Measurements from ENCODE around the gene VMAC. TPM values are rescaled to one million over a fixed set of nuclear protein-coding genes. Genes with fewer than 3 reads are reported as not detected.

Gene VMAC
- total and polyA plus RNA-seq, 2 donors: 5.9 to 10.8 TPM

DNA sequence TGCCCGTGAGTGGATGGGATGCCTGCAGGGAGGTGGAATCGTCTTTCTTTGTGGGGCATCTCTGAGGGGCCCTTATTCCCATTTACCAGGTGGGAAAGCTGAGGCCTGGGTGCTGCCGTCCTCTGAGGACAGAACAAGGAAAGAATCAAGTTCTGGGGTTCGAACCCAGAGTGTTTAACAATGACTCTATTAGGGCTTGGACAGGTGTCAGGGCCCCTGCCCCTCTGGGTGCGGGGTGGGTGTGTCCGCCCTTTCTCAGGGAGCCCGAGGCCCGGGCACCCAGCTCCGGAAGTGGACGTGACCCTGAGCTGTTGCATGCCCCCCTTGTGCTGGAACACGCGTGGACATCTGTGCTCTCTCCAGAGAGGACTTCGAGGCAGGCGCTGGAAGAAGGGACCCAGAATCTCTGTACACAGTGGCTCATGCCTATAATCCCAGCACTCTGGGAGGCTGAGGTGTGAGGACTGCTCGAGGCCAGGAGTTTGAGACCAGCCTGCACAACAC lies 11.8 kb upstream of the VMAC start:
- H3K4me1 ChIP-seq (ENCODE audit: control insufficient read depth in 2 of 2, insufficient read depth in 2 of 2, low read length in 2 of 2): peaks cover 0 to 9% of the 10 kb centered on the region in 2 donors
- peaks cover 0 to 30% of the 10 kb centered on the region in 2 donors for H3K27me3 ChIP-seq (ENCODE audit: control insufficient read depth in 2 of 2, insufficient read depth in 1 of 2, low read length in 1 of 2)
- H3K27ac ChIP-seq (ENCODE audit: low read depth in 1 of 2, low read length in 1 of 2): peak overlapping the region in 1 of 2 donors; percentile 3
- no peak for DNase-seq (ENCODE audit: low read depth in 6 of 9, low spot score in 9 of 9)
- peaks cover 21 to 33% of the 10 kb centered on the region in 2 donors for H3K36me3 ChIP-seq (ENCODE audit: control insufficient read depth in 2 of 2, insufficient read depth in 2 of 2, low read length in 1 of 2)
- H3K4me3 ChIP-seq (ENCODE audit: low read length in 2 of 2): no peak overlapping the region
- 81% methylated on average over 15 of the region's 15 CpGs for WGBS
- peaks cover 0 to 4% of the 10 kb centered on the region in 2 donors for H3K9me3 ChIP-seq (ENCODE audit: control insufficient read depth in 2 of 2, insufficient read depth in 1 of 2, low read length in 1 of 2)

DNA sequence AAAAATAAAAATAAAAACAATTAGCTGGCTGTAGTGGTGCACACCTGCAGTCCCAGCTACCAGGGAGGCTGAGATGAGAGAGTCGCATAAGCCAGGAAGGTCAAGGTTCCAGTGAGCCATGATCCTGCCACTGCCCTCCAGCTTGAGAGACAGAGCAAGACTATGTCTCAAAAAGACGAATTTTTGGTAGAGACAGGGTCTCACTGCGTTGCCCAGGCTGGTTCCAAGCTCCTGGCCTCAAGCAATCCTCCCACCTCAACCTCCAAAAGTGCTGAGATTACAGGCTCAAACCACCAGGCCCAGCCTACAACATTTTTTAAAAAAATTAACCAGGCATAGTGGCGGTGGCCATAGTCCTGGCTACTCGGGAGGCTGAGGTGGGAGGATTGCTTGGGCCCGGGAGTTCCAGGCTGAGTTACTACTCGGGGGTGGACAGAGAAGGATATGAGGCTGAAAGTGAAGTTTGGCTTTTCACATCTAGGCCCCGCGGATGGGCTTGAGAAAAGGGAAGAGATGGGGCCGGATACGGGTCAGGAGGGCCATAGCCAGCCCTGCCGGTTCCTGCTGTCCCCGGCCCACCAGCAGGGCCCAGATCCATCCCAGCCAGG lies 11.3 kb upstream of the VMAC start:
- Histone ChIP-seq H3K9me3 (ENCODE audit: control insufficient read depth in 2 of 2, insufficient read depth in 1 of 2, low read length in 1 of 2) (peaks cover 0 to 4% of the 10 kb centered on the region in 2 donors), H3K27ac (ENCODE audit: low read depth in 1 of 2, low read length in 1 of 2) (no peak overlapping the region), H3K4me1 (ENCODE audit: control insufficient read depth in 2 of 2, insufficient read depth in 2 of 2, low read length in 2 of 2) (peaks cover 0 to 9% of the 10 kb centered on the region in 2 donors), H3K27me3 (ENCODE audit: control insufficient read depth in 2 of 2, insufficient read depth in 1 of 2, low read length in 1 of 2) (peaks cover 0 to 30% of the 10 kb centered on the region in 2 donors), H3K36me3 (ENCODE audit: control insufficient read depth in 2 of 2, insufficient read depth in 2 of 2, low read length in 1 of 2) (peaks cover 25 to 33% of the 10 kb centered on the region in 2 donors), H3K4me3 (ENCODE audit: low read length in 2 of 2) (no peak overlapping the region)
- WGBS: 89% methylated on average over 13 of the region's 13 CpGs
- DNase-seq (ENCODE audit: low read depth in 6 of 9, low spot score in 9 of 9): no peak

DNA sequence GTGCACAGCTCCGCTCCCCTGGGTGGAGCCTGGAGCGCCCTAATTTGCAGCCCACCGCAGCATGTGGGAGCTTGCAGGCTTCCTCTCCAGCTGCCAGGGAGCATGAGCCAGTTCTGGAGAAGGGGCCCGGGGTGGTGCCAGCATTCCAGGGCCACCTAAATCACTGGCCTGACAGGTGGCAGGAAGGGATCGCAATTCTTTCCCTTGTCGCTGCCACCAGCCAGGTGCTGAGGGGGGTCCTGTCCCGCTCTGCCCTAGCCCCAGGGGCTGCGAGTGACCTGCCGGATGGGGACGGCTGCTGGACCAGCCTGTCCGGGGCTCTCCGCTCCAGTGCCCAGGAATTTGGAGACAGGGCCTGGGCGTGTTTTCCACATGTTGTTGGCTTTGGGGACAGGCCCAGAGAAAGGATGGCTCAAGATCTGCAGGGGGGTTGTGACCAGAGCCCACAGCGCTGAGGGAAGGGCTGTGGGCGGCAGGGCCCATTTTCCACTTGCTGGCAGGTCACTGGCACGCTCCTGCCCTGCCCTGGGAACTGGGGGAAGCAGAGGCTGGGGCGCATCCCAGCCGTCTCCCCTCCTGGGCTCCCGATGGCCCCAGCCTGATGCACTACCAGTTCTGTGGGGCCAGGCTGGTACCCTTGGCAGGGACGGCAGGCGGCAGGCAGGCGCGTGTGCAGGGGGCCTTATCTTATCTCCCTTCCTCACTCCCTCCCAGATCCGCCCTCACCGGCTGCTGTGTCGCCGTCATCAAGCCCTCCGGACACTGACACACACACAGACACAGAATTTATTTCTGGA lies 10.6 kb upstream of the VMAC start:
- DNase-seq (ENCODE audit: low read depth in 6 of 9, low spot score in 9 of 9): no peak
- H3K4me1 ChIP-seq (ENCODE audit: control insufficient read depth in 2 of 2, insufficient read depth in 2 of 2, low read length in 2 of 2): peaks cover 0 to 9% of the 10 kb centered on the region in 2 donors
- H3K27ac ChIP-seq (ENCODE audit: low read depth in 1 of 2, low read length in 1 of 2): peak overlapping the region in 1 of 2 donors; percentile 47

DNA sequence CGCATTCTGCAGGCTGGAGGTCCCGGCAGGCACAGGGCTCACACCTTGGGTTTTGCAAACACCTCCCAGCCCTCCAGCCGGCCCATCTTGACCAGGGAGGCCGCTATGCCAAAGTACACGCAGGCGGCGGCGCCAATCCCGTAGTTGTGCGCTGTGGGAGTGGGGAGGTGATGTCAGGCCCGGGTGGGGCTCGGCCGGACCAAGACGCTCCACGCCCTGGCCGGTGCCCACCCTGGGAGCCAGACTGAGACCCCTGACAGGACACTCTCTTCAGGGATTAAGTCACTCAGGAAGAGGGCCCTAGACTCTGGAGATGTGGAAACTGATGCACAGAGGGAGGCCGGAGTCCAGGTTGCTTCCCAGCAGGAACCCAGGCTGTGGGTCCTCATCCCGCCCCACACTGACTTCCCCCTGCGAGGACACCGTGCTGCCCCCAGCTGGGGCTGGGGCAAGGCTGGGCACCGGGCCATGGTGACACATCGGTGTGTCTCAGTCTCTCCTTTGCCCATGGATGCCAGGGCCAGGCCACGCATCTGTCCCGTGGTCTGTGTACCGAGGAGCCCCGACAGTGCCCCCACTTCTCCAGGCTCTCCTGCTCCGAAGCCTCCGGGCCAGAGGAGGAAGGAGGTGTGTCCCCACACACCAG lies 9.8 kb upstream of the VMAC start:
- no peak overlapping the region for H3K4me3 ChIP-seq (ENCODE audit: low read length in 2 of 2)
- 95% methylated on average over 28 of the region's 28 CpGs for WGBS
- DNase-seq (ENCODE audit: low read depth in 6 of 9, low spot score in 9 of 9): no peak
- peaks cover 0 to 4% of the 10 kb centered on the region in 2 donors for H3K9me3 ChIP-seq (ENCODE audit: control insufficient read depth in 2 of 2, insufficient read depth in 1 of 2, low read length in 1 of 2)
- peaks cover 0 to 9% of the 10 kb centered on the region in 2 donors for H3K4me1 ChIP-seq (ENCODE audit: control insufficient read depth in 2 of 2, insufficient read depth in 2 of 2, low read length in 2 of 2)
- peaks cover 0 to 25% of the 10 kb centered on the region in 2 donors for H3K27me3 ChIP-seq (ENCODE audit: control insufficient read depth in 2 of 2, insufficient read depth in 1 of 2, low read length in 1 of 2)
- H3K27ac ChIP-seq (ENCODE audit: low read depth in 1 of 2, low read length in 1 of 2): peak overlapping the region in 1 of 2 donors; percentile 47
- peaks cover 27 to 33% of the 10 kb centered on the region in 2 donors for H3K36me3 ChIP-seq (ENCODE audit: control insufficient read depth in 2 of 2, insufficient read depth in 2 of 2, low read length in 1 of 2)

More for the DNA sequence above, 10.6 kb upstream of the VMAC start:
- Histone ChIP-seq H3K4me3 (ENCODE audit: low read length in 2 of 2) (no peak overlapping the region), H3K9me3 (ENCODE audit: control insufficient read depth in 2 of 2, insufficient read depth in 1 of 2, low read length in 1 of 2) (peaks cover 0 to 4% of the 10 kb centered on the region in 2 donors), H3K27me3 (ENCODE audit: control insufficient read depth in 2 of 2, insufficient read depth in 1 of 2, low read length in 1 of 2) (peaks cover 0 to 30% of the 10 kb centered on the region in 2 donors), H3K36me3 (ENCODE audit: control insufficient read depth in 2 of 2, insufficient read depth in 2 of 2, low read length in 1 of 2) (peaks cover 25 to 33% of the 10 kb centered on the region in 2 donors)
- 92% methylated on average over 28 of the region's 28 CpGs for WGBS

DNA sequence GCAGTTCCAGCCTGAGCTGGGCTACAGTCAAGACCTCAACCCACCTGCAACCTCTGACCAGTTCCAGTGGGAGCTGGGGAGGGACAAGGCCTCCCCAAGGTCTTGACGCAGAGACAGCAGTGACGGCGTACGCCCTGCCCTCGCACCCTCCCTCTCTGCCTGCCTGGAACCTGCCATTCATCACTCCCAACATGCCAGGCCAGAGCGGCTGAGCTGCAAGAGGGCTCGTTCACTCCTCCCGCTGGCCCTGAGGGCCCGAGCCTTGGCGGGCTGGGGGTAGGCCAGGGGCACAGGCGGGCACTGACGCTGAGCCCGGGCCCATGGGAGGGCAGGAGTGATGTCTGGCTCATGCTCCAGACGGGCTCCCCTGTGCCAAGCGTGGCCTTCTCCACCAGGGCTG lies 9.3 kb upstream of the VMAC start:
- 89% methylated on average over 15 of the region's 15 CpGs for WGBS
- H3K4me3 ChIP-seq (ENCODE audit: low read length in 2 of 2): no peak overlapping the region
- no peak overlapping the region for H3K27ac ChIP-seq (ENCODE audit: low read depth in 1 of 2, low read length in 1 of 2)
- H3K4me1 ChIP-seq (ENCODE audit: control insufficient read depth in 2 of 2, insufficient read depth in 2 of 2, low read length in 2 of 2): peaks cover 0 to 9% of the 10 kb centered on the region in 2 donors
- H3K36me3 ChIP-seq (ENCODE audit: control insufficient read depth in 2 of 2, insufficient read depth in 2 of 2, low read length in 1 of 2): peaks cover 28 to 37% of the 10 kb centered on the region in 2 donors
- H3K27me3 ChIP-seq (ENCODE audit: control insufficient read depth in 2 of 2, insufficient read depth in 1 of 2, low read length in 1 of 2): peaks cover 0 to 22% of the 10 kb centered on the region in 2 donors
- H3K9me3 ChIP-seq (ENCODE audit: control insufficient read depth in 2 of 2, insufficient read depth in 1 of 2, low read length in 1 of 2): peaks cover 0 to 4% of the 10 kb centered on the region in 2 donors
- no peak for DNase-seq (ENCODE audit: low read depth in 6 of 9, low spot score in 9 of 9)

DNA sequence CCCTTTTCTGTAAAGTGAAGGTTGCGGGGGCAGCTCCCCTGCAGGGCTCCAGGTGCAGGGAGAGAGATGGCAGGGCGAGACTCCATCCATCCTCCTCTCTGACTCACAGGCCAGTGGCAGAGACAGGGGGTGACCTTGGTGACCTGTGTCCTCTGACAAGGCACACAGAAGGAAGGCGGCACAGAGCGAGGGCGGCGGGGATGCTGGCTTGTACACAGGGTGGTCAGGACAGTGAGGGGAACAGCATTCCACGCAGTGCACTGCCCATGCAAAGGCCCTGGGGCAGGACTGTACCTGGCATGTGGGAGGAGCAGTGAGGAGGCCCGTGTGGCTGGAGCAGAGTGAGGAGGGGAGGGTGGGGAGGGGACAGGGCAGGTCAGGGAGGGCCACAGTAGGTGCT lies 8.8 kb upstream of the VMAC start:
- no peak overlapping the region for H3K4me3 ChIP-seq (ENCODE audit: low read length in 2 of 2)
- H3K4me1 ChIP-seq (ENCODE audit: control insufficient read depth in 2 of 2, insufficient read depth in 2 of 2, low read length in 2 of 2): peaks cover 0 to 9% of the 10 kb centered on the region in 2 donors
- peaks cover 0 to 4% of the 10 kb centered on the region in 2 donors for H3K9me3 ChIP-seq (ENCODE audit: control insufficient read depth in 2 of 2, insufficient read depth in 1 of 2, low read length in 1 of 2)
- peaks cover 28 to 37% of the 10 kb centered on the region in 2 donors for H3K36me3 ChIP-seq (ENCODE audit: control insufficient read depth in 2 of 2, insufficient read depth in 2 of 2, low read length in 1 of 2)
- peaks cover 0 to 21% of the 10 kb centered on the region in 2 donors for H3K27me3 ChIP-seq (ENCODE audit: control insufficient read depth in 2 of 2, insufficient read depth in 1 of 2, low read length in 1 of 2)
- H3K27ac ChIP-seq (ENCODE audit: low read depth in 1 of 2, low read length in 1 of 2): no peak overlapping the region
- DNase-seq (ENCODE audit: low read depth in 6 of 9, low spot score in 9 of 9): no peak
- WGBS: 96% methylated on average over 8 of the region's 8 CpGs

DNA sequence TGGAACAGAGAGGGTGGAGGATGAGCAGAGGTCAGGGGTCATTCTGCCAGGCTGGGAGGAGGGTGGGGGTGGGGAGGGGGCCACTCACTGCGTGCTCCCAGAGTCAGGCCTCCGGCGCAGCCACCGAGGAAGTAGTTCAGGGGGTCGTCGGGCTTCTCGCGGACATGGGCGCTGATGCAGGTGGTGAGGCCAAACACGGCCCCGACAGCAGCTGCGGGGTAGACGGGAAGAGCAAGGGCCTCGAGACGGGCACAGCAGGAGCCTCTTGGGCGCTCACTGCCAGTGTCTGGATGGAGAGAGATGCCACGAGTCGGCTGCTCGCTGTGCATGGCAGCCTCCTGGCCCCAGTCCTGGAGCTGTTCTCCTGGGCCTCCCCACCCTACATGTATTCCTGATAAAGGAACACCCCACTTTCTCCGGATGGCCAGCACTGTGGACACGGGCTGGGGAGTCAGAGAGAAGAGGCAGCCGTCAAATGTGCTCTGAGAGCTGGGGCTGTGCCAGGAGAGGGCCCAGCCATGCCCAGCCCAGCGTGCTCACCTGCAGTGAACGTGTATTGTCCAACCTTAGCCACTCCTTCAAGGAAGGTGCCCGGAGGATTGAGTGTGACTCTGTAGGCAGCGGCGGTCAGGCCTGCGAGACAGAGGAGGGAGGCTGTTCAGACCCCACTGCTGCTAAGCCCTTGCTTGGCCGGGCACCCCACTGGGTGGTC lies 8.2 kb upstream of the VMAC start:
- H3K4me3 ChIP-seq (ENCODE audit: low read length in 2 of 2): no peak overlapping the region
- peaks cover 0 to 2% of the 10 kb centered on the region in 2 donors for H3K9me3 ChIP-seq (ENCODE audit: control insufficient read depth in 2 of 2, insufficient read depth in 1 of 2, low read length in 1 of 2)
- 97% methylated on average over 29 of the region's 29 CpGs for WGBS
- peaks cover 0 to 15% of the 10 kb centered on the region in 2 donors for H3K27me3 ChIP-seq (ENCODE audit: control insufficient read depth in 2 of 2, insufficient read depth in 1 of 2, low read length in 1 of 2)
- no peak overlapping the region for H3K27ac ChIP-seq (ENCODE audit: low read depth in 1 of 2, low read length in 1 of 2)
- no peak for DNase-seq (ENCODE audit: low read depth in 6 of 9, low spot score in 9 of 9)
- H3K36me3 ChIP-seq (ENCODE audit: control insufficient read depth in 2 of 2, insufficient read depth in 2 of 2, low read length in 1 of 2): peaks cover 31 to 40% of the 10 kb centered on the region in 2 donors
- peaks cover 0 to 9% of the 10 kb centered on the region in 2 donors for H3K4me1 ChIP-seq (ENCODE audit: control insufficient read depth in 2 of 2, insufficient read depth in 2 of 2, low read length in 2 of 2)

DNA sequence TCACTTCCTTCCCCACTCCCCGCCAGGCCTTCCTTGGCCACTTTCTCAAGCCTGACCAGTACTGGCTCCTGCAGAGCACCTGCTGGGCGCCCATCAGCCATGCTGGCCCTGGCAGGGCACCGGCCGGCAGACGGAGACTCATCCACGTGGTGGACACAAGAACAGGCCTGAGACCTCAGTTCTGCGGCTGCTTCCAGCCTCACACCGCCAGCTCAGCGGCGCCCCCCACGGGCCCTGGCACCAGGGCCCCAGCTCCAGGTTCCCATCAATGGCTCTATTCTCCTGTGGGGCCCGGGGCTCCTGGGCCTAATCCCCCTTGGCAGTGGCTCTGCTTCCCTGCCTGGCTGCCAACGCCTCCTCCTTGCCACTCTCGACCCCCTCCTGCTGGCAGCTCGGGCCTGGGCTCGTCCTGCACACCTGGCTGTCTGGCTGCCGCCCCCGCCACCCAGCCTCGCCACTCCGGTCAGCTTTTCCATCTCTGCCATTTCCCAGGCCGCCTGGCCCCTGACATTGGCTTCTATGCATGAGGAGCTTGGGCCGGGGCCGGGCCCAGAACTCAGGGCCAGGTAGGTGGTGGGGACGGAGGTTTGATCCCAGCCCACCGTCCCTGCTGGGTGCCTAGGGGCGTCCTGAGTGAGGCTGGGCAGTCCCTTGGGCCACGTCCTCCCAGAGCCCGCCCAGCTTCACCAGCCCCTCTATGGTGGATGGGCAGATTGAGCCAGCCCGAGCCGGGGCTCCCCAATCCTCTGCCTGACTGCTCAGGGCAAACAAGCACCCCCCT lies 7.3 kb upstream of the VMAC start:
- H3K4me1 ChIP-seq (ENCODE audit: control insufficient read depth in 2 of 2, insufficient read depth in 2 of 2, low read length in 2 of 2): peaks cover 2 to 6% of the 10 kb centered on the region in 2 donors
- H3K4me3 ChIP-seq (ENCODE audit: low read length in 2 of 2): no peak overlapping the region
- WGBS: 98% methylated on average over 30 of the region's 30 CpGs
- peaks cover 0 to 6% of the 10 kb centered on the region in 2 donors for H3K27me3 ChIP-seq (ENCODE audit: control insufficient read depth in 2 of 2, insufficient read depth in 1 of 2, low read length in 1 of 2)
- H3K36me3 ChIP-seq (ENCODE audit: control insufficient read depth in 2 of 2, insufficient read depth in 2 of 2, low read length in 1 of 2): peaks cover 31 to 40% of the 10 kb centered on the region in 2 donors
- DNase-seq (ENCODE audit: low read depth in 6 of 9, low spot score in 9 of 9): no peak
- no peaks in the 10 kb centered on the region for H3K9me3 ChIP-seq (ENCODE audit: control insufficient read depth in 2 of 2, insufficient read depth in 1 of 2, low read length in 1 of 2)
- no peak overlapping the region for H3K27ac ChIP-seq (ENCODE audit: low read depth in 1 of 2, low read length in 1 of 2)

Data from thymus (tissue), 11 donors.